H1 (cell line): ENCODE data around the gene LIPC. TPM values are rescaled to one million over a fixed set of nuclear protein-coding genes. Genes with fewer than 3 reads are reported as not detected.

Experiments used
- CTCF ChIP-seq, 3 experiments: IDR thresholded peaks; 1 replicate in 2 of 3; 2 replicates in 1 of 3; pipeline versions ENCODE4 v1.5.1 to v1.6.1; 2011; ENCODE audit warnings: low read length in 3 of 3, mild to moderate bottlenecking in 3 of 3, inconsistent platforms in 2 of 3, low read depth in 1 of 3, moderate library complexity in 1 of 3; ENCODE audit not compliant: insufficient read depth in 1 of 3; ENCODE audit errors: control extremely low read depth in 1 of 3
- EP300 ChIP-seq, 2 experiments: IDR thresholded peaks; 1 replicate in 1 of 2; 2 replicates in 1 of 2; pipeline ENCODE4 v1.6.1; 2011 to 2012; ENCODE audit warnings: low read depth in 2 of 2, low read length in 2 of 2, mild to moderate bottlenecking in 2 of 2, borderline replicate concordance in 1 of 2, inconsistent platforms in 1 of 2, moderate library complexity in 1 of 2
- GTF2F1 ChIP-seq: IDR thresholded peaks from 2 replicates; pipeline ENCODE4 v1.6.1; 2012; ENCODE audit warnings: low read depth, low read length, improper control_type of control experiment, borderline replicate concordance
- JUN ChIP-seq: IDR thresholded peaks from 2 replicates; pipeline ENCODE4 v1.6.1; 2011; ENCODE audit warnings: low read depth, mild to moderate bottlenecking, improper control_type of control experiment, low read length
- KDM5A ChIP-seq: fragments of 200-600 bp; IDR thresholded peaks from 2 replicates; pipeline ENCODE4 v1.7.1; 2012; ENCODE audit warnings: mild to moderate bottlenecking, low read length, inconsistent platforms, mixed read lengths
- POLR2A ChIP-seq, 2 experiments: IDR thresholded peaks; 1 replicate in 1 of 2; 2 replicates in 1 of 2; pipeline ENCODE4 v1.6.1; 2011; ENCODE audit warnings: low read depth in 2 of 2, low read length in 2 of 2, mild to moderate bottlenecking in 2 of 2; ENCODE audit errors: control extremely low read depth in 1 of 2
- SP2 ChIP-seq: IDR thresholded peaks from 2 replicates; pipeline ENCODE4 v1.6.1; 2012; ENCODE audit warnings: mild to moderate bottlenecking, low read length, inconsistent platforms
- SP4 ChIP-seq: IDR thresholded peaks from 2 replicates; pipeline ENCODE4 v1.6.1; 2012; ENCODE audit warnings: low read length, inconsistent platforms
- polyA plus RNA-seq, 7 experiments: library from polyadenylated mRNA; depleted of rRNA in 3 of 7; stranded (reverse) in 5 of 7; unstranded in 2 of 7; fragments of >200 nt in 5 of 7; fragments of 200-250 nt in 2 of 7; gene quantifications; 1 replicate in 5 of 7; 2 replicates in 1 of 7; 4 replicates in 1 of 7; pipeline versions ENCODE4 v1.2.1 to v1.2.3, GENCODE V29; 2011 to 2013; ENCODE audit warnings: missing spikeins in 2 of 7, mixed read lengths in 2 of 7
- total RNA-seq: library from RNA; stranded (reverse); fragmentation: NEBNext Ultra II Directional; extraction: Animal tissue kit (Norgen Biotek cat#: 25700); gene quantifications from 2 replicates; pipeline ENCODE4 v1.2.1, GENCODE V29; 2021

LIPC gene
- total and polyA plus RNA-seq, 2 of the 8 experiments (the other 6 are each of a cell fraction or from before 2014, with no cell fraction given): not detected

DNA sequence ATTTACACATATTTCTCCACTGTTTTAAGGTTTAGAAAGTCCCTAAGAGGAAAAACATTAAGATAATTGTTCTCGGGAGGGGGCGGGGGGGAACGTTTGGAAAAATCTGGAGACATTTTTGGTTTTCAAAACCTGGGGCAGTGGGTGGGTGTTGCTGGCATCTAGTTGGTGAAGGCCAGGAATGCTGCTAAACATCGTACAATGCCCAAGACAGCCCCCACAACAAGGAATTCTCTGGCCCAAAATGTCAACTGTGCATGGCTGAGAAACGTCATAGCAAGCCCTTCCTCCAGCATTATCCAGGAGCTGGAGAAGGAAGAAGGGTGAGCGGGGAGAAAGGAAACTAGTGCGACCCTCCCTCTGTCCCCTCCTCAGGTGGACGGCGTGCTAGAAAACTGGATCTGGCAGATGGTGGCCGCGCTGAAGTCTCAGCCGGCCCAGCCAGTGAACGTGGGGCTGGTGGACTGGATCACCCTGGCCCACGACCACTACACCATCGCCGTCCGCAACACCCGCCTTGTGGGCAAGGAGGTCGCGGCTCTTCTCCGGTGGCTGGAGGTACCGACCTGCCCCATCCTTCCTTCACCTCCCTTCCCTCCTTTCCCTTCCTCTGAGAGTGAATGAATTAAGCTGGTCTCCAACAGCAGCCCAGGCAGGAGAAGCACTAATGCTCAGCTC lies 109.8 kb downstream of the LIPC start (continued):
- TF ChIP-seq KDM5A (no peak), CTCF (IDR thresholded peaks at IDR 0.05; ENCODE audit: control extremely low read depth in 1 of 3, insufficient read depth in 1 of 3, low read depth in 1 of 3, low read length in 3 of 3) (no peak), SP4 (no peak), GTF2F1 (no peak), SP2 (no peak), JUN (no peak), POLR2A (IDR thresholded peaks at IDR 0.05; ENCODE audit: control extremely low read depth in 1 of 2, low read depth in 2 of 2, low read length in 2 of 2) (no peak), EP300 (IDR thresholded peaks at IDR 0.05; ENCODE audit: borderline replicate concordance in 1 of 2, low read depth in 2 of 2, low read length in 2 of 2) (no peak)
